HepG2 (cell line): Measurements from ENCODE around the gene BCL6B. TPM values are rescaled to one million over a fixed set of nuclear protein-coding genes. Genes with fewer than 3 reads are reported as not detected.

ENCODE experiments used
- FOXP1 ChIP-seq, 2 experiments: fragments of 450-650 bp in 1 of 2; IDR thresholded peaks; 2 replicates each; pipeline ENCODE4 v1.6.1; 2017 to 2018; ENCODE audit warnings: antibody characterized with exemption in 1 of 2
- GLMP ChIP-seq: sonication (generic); formaldehyde crosslinking; IDR thresholded peaks from 2 replicates; pipeline ENCODE4 v1.9.0; 2021; ENCODE audit warnings: missing genetic modification reagents, mild to moderate bottlenecking, borderline replicate concordance
- GTF3A ChIP-seq: sonication (generic); formaldehyde crosslinking; conservative IDR thresholded peaks from 2 replicates; pipeline ENCODE4 v1.4.0; 2020; ENCODE audit warnings: mild to moderate bottlenecking, missing genetic modification reagents
- KDM5A ChIP-seq: fragments of 200-600 bp; sonication (generic); IDR thresholded peaks from 2 replicates; pipeline ENCODE4 v1.7.0; 2018; ENCODE audit warnings: antibody characterized with exemption, mild to moderate bottlenecking, low read length, borderline replicate concordance
- KDM6A ChIP-seq: IDR thresholded peaks from 2 replicates; pipeline ENCODE4 v1.6.1; 2016; ENCODE audit warnings: low read depth
- THRA ChIP-seq: sonication (generic); formaldehyde crosslinking; IDR thresholded peaks from 2 replicates; pipeline ENCODE4 v1.4.0; 2020; ENCODE audit warnings: missing genetic modification reagents, borderline replicate concordance
- ZNF570 ChIP-seq: sonication (generic); formaldehyde crosslinking; IDR thresholded peaks from 2 replicates; pipeline ENCODE4 v1.4.0; 2020; ENCODE audit warnings: mild to moderate bottlenecking, missing genetic modification reagents, borderline replicate concordance
- polyA plus RNA-seq, 8 experiments: library from polyadenylated mRNA; depleted of rRNA in 3 of 8; stranded (reverse) in 7 of 8; unstranded in 1 of 8; fragments of >200 nt; fragmentation: Illumina TruSeq in 4 of 8; extraction: Trizol in 4 of 8; gene quantifications; 2 replicates each; pipeline versions ENCODE4 v1.2.1 to v1.2.3, GENCODE V29; 2011 to 2016; ENCODE audit warnings: low read depth in 4 of 8, missing spikeins in 1 of 8, mixed read lengths in 1 of 8; ENCODE audit not compliant: insufficient read depth in 1 of 8
- total RNA-seq, 5 experiments: library from RNA; depleted of rRNA; stranded (reverse); fragments of >200 nt; fragmentation: Illumina TruSeq; extraction: Trizol; gene quantifications; 2 replicates each; pipeline ENCODE4 v1.2.3, GENCODE V29; 2016; ENCODE audit warnings: low read depth in 1 of 5
- TF ChIP-seq, protein P1 (sequence below): sonication (generic); formaldehyde crosslinking; IDR thresholded peaks from 2 replicates; pipeline ENCODE4 v1.4.0; 2020; ENCODE audit warnings: mild to moderate bottlenecking, missing genetic modification reagents
- TF ChIP-seq, protein P2 (sequence below): IDR thresholded peaks from 2 replicates; pipeline ENCODE4 v1.6.1; 2018; ENCODE audit warnings: missing genetic modification reagents
- TF ChIP-seq, protein P3 (sequence below): sonication (generic); formaldehyde crosslinking; conservative IDR thresholded peaks from 2 replicates; pipeline ENCODE4 v1.4.0; 2020; ENCODE audit warnings: missing genetic modification reagents
- TF ChIP-seq, protein P4 (sequence below): sonication (generic); formaldehyde crosslinking; IDR thresholded peaks from 2 replicates; pipeline ENCODE4 v1.4.0; 2020; ENCODE audit warnings: missing genetic modification reagents

The BCL6B gene
- total and polyA plus RNA-seq, 2 of the 13 experiments (the other 11 are each of a cell fraction or from before 2014, with no cell fraction given): not detected

GRCh38 chr17:7045492-7046126, 22.8 kb downstream of the BCL6B start (continued):
- TF ChIP-seq, protein P1, sequence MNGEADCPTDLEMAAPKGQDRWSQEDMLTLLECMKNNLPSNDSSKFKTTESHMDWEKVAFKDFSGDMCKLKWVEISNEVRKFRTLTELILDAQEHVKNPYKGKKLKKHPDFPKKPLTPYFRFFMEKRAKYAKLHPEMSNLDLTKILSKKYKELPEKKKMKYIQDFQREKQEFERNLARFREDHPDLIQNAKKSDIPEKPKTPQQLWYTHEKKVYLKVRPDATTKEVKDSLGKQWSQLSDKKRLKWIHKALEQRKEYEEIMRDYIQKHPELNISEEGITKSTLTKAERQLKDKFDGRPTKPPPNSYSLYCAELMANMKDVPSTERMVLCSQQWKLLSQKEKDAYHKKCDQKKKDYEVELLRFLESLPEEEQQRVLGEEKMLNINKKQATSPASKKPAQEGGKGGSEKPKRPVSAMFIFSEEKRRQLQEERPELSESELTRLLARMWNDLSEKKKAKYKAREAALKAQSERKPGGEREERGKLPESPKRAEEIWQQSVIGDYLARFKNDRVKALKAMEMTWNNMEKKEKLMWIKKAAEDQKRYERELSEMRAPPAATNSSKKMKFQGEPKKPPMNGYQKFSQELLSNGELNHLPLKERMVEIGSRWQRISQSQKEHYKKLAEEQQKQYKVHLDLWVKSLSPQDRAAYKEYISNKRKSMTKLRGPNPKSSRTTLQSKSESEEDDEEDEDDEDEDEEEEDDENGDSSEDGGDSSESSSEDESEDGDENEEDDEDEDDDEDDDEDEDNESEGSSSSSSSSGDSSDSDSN (CRISPR knock-in tag): no peak
- TF ChIP-seq, protein P2, sequence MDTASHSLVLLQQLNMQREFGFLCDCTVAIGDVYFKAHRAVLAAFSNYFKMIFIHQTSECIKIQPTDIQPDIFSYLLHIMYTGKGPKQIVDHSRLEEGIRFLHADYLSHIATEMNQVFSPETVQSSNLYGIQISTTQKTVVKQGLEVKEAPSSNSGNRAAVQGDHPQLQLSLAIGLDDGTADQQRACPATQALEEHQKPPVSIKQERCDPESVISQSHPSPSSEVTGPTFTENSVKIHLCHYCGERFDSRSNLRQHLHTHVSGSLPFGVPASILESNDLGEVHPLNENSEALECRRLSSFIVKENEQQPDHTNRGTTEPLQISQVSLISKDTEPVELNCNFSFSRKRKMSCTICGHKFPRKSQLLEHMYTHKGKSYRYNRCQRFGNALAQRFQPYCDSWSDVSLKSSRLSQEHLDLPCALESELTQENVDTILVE: no peak
- no peak for TF ChIP-seq GTF3A (CRISPR knock-in tag)
- TF ChIP-seq KDM6A (CRISPR knock-in tag): no peak
- TF ChIP-seq THRA (CRISPR knock-in tag): no peak
- TF ChIP-seq, protein P3, sequence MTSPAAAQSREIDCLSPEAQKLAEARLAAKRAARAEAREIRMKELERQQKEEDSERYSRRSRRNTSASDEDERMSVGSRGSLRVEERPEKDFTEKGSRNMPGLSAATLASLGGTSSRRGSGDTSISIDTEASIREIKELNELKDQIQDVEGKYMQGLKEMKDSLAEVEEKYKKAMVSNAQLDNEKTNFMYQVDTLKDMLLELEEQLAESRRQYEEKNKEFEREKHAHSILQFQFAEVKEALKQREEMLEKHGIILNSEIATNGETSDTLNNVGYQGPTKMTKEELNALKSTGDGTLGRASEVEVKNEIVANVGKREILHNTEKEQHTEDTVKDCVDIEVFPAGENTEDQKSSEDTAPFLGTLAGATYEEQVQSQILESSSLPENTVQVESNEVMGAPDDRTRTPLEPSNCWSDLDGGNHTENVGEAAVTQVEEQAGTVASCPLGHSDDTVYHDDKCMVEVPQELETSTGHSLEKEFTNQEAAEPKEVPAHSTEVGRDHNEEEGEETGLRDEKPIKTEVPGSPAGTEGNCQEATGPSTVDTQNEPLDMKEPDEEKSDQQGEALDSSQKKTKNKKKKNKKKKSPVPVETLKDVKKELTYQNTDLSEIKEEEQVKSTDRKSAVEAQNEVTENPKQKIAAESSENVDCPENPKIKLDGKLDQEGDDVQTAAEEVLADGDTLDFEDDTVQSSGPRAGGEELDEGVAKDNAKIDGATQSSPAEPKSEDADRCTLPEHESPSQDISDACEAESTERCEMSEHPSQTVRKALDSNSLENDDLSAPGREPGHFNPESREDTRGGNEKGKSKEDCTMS (CRISPR knock-in tag): no peak
- TF ChIP-seq FOXP1 (IDR thresholded peaks at IDR 0.05): no peak
- TF ChIP-seq FOXP1 (CRISPR knock-in tag; IDR thresholded peaks at IDR 0.05): no peak
- TF ChIP-seq ZNF570 (CRISPR knock-in tag): no peak
- TF ChIP-seq, protein P4, sequence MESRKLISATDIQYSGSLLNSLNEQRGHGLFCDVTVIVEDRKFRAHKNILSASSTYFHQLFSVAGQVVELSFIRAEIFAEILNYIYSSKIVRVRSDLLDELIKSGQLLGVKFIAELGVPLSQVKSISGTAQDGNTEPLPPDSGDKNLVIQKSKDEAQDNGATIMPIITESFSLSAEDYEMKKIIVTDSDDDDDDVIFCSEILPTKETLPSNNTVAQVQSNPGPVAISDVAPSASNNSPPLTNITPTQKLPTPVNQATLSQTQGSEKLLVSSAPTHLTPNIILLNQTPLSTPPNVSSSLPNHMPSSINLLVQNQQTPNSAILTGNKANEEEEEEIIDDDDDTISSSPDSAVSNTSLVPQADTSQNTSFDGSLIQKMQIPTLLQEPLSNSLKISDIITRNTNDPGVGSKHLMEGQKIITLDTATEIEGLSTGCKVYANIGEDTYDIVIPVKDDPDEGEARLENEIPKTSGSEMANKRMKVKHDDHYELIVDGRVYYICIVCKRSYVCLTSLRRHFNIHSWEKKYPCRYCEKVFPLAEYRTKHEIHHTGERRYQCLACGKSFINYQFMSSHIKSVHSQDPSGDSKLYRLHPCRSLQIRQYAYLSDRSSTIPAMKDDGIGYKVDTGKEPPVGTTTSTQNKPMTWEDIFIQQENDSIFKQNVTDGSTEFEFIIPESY (CRISPR knock-in tag): no peak
- TF ChIP-seq KDM5A: peak; percentile 72; the same call in 1 of the 2 replicates
- TF ChIP-seq GLMP (CRISPR knock-in tag): no peak
